Fibroblast of the aortic adventitia (primary cell): Measurements from ENCODE around the gene OSBPL9. TPM values are rescaled to one million over a fixed set of nuclear protein-coding genes. Genes with fewer than 3 reads are reported as not detected.

Experiments
- DNase-seq: peaks from one replicate; pipeline ENCODE4 v3.0.0-alpha.2; 2010; ENCODE audit warnings: low read depth
- H3K4me3 ChIP-seq: 2 replicates; pipeline ENCODE4 v1.5.1; 2011; ENCODE audit warnings: low read depth, mild to moderate bottlenecking, control low read depth, low read length, moderate library complexity
- total RNA-seq: library from RNA; depleted of rRNA; stranded (reverse); fragments of >200 nt; gene quantifications from 2 replicates; pipeline ENCODE4 v1.2.3, GENCODE V29; 2012; ENCODE audit warnings: low replicate concordance
- TF ChIP-seq, protein P1 (sequence below): IDR thresholded peaks from 2 replicates; pipeline ENCODE4 v1.5.1; 2011; ENCODE audit warnings: mild to moderate bottlenecking, low read length, control low read depth, inconsistent platforms; ENCODE audit not compliant: insufficient read depth

OSBPL9 gene
- total RNA-seq, 1 donor = 52.7 TPM

- no peak for DNase-seq
- no peak overlapping the region for H3K4me3 ChIP-seq
- TF ChIP-seq, protein P1, sequence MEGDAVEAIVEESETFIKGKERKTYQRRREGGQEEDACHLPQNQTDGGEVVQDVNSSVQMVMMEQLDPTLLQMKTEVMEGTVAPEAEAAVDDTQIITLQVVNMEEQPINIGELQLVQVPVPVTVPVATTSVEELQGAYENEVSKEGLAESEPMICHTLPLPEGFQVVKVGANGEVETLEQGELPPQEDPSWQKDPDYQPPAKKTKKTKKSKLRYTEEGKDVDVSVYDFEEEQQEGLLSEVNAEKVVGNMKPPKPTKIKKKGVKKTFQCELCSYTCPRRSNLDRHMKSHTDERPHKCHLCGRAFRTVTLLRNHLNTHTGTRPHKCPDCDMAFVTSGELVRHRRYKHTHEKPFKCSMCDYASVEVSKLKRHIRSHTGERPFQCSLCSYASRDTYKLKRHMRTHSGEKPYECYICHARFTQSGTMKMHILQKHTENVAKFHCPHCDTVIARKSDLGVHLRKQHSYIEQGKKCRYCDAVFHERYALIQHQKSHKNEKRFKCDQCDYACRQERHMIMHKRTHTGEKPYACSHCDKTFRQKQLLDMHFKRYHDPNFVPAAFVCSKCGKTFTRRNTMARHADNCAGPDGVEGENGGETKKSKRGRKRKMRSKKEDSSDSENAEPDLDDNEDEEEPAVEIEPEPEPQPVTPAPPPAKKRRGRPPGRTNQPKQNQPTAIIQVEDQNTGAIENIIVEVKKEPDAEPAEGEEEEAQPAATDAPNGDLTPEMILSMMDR = no peak
These were observed 172.0 kb downstream of the OSBPL9 start for GRCh38 chr1:51788938-51789337.

DNA sequence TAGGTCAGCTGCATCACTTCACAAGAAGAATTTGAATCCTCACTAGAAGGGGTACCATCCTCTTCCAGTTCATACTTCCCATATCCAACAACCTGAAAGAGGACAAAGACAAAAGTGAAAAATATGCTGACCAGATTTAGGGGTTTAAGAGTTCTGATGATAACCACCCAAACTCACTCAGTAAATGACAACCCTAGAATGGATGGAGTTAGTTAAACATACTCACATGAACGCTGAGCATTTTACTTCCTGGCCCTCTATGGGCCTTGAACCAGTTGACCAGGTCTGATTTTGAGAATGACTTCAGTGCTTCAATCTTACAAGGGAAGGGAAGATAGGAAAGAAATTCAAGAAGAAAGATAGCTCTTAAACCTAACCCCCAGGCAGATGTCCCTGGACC, 172.4 kb downstream of the OSBPL9 start:
- DNase-seq = no peak
- H3K4me3 ChIP-seq = no peak overlapping the region
- TF ChIP-seq, protein P1 = no peak

DNA sequence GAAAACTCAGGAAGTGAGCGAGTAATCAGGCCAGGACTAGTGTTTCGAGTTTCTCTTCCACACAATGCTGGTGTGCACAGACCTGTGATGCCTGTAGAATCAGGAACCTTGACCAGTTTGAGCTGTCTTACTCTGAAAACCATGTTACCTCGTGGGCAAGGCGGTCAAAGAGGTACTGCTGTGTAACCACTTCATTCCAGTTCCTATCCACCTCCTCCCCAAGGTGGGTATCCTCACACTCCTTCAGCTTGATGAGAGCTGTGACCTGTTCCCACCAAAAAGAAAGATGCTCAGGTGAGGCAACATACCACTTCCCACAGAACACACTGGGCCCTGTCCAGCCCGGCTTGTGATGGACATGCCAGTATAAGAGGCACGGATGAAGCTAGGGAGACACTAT, 173.5 kb downstream of the OSBPL9 start:
- DNase-seq = no peak
- TF ChIP-seq, protein P1 = no peak
- no peak overlapping the region for H3K4me3 ChIP-seq

- DNase-seq = no peak
- no peak overlapping the region for H3K4me3 ChIP-seq
- TF ChIP-seq, protein P1 = no peak
These were observed 175.0 kb downstream of the OSBPL9 start for GRCh38 chr1:51791888-51792287.

GRCh38 chr1:51792864-51793263, 176.0 kb downstream of the OSBPL9 start:
- peak; percentile 23 for DNase-seq
- TF ChIP-seq, protein P1 = no peak
- no peak overlapping the region for H3K4me3 ChIP-seq

- DNase-seq = no peak
- no peak overlapping the region for H3K4me3 ChIP-seq
- TF ChIP-seq, protein P1 = no peak
These were observed 177.4 kb downstream of the OSBPL9 start for GRCh38 chr1:51794260-51794659.

DNA sequence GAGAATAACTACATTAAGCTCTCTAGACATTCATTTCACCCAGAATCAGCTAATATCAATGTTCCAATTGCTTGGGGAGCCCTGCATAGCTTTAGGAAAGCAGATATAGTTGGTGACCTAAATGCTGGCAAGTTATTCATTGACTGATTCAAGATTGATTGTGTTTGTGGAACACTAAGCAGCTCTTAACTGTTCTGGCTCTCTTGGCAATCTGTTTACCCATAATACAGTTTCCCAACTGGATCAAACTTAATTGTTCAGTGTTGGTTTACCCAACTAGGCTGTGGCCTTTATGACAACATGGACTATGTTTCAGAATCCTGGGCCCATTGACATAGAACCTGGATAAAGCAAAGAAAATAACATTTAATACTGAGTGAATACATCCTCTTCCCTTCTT, 178.0 kb downstream of the OSBPL9 start:
- no peak overlapping the region for H3K4me3 ChIP-seq
- TF ChIP-seq, protein P1 = no peak
- DNase-seq = no peak
